GM18909 (cell line): ENCODE measurements around the gene COLQ.
"Not testable (repeated sequence)": the region's sequence is repeated elsewhere in the genome, so short reads cannot be mapped to it uniquely, and the experiment has no call there.

Source experiments
- ATAC-seq: cut with Tn5 transposase; IDR thresholded peaks from one replicate; pipeline ENCODE4 v1.9.1; 2021; ENCODE audit warnings: mild to moderate bottlenecking; ENCODE audit not compliant: unreplicated experiment, poor library complexity

The COLQ gene

DNA sequence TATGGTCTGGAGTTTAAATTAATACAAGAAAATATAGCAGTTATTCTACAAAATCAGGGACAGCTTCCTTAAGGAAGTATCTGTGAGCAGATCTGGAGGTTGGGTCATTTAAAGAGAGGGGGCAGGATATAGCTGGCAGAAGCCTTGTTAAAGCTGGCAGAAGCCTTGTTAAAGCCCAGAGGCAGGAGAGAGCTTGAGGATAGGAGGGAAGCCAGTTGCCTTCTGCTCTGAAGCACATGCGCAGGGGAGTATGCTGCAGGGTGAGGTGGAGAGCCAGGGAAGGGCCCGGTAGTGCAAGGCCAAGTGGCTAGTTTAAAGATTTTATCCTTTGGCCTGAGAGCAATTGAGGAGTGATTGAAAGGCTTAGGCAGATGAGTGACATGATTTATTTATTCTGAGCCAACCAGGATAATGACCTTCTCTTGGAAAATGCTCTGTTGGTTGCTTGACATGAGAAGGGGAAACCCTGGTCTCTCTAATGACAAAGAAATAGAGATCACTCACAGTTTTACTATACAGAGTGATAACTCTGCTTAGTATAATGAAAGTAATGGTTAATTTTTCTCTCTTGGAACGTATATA lies 90.2 kb downstream of the COLQ start:
- ATAC-seq = no peak

GRCh38 chr3:15430624-15431023 lies 90.9 kb downstream of the COLQ start:
- no peak for ATAC-seq

- ATAC-seq = no peak
Measured at GRCh38 chr3:15429080-15429479, 92.4 kb downstream of the COLQ start.

DNA sequence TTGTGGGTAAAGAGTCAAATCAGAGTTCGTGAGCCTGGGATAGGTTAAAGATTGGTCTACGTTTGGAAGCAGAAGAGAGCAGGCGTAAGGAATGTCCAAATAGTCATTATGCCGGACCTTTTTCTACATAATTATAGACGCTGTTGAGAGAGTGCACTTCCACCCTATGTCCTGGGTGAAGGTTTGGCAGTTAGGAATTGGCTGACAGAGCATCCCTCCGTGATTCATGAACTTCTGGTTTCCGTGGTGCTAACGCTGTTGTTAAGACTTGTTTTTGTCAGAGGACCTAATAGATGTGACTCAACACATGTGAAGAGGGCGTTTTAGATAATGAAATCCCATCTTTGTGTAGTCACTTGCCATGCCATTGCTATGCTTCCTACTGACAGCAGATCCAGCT lies 93.0 kb downstream of the COLQ start:
- ATAC-seq = no peak

GRCh38 chr3:15427981-15428380 lies 93.5 kb downstream of the COLQ start:
- ATAC-seq = no peak

DNA sequence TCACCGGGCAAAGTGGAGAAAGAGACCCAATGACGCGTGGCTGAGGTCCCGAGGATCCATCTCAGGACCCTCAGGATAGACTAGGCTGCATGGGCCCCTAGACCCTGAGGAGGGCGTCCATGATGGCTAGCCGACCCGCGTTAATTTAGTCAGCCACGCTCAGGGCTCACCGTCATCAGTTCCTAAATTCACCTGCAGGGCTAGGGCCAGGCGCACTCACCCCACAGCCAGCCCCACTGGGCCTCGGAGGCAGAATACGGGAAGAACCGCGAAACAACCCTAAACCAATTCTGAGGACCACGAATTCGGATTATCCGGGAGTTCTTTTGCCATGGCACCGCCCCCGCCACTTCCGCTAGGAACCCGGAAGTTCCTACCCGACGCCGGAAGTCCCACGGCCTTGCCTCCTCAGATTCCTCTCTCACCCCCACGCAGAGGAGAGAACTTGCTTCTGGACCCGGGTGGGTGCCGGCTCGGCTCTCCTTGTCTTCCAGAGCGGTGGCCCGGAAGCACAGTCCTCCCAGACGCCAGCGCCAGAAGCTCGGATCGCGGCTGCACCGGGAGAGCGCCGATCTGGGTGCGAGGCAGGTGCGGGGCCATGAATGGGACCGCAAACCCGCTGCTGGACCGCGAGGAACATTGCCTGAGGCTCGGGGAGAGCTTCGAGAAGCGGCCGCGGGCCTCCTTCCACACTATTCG lies 94.2 kb downstream of the COLQ start, which contains the start of the genes EAF1 and METTL6:
Gene EAF1 (plus strand): TSS at position 417 of the 699 bp plus-strand sequence. CDS start 182 bp downstream, at position 599.
Gene METTL6 (minus strand): TSS at position 363 of the 699 bp plus-strand sequence. CDS start 1,033 bp downstream, outside the sequence.
- ATAC-seq = peak; percentile 90

- ATAC-seq = no peak
Measured at GRCh38 chr3:15426579-15427118, 94.9 kb downstream of the COLQ start.

DNA sequence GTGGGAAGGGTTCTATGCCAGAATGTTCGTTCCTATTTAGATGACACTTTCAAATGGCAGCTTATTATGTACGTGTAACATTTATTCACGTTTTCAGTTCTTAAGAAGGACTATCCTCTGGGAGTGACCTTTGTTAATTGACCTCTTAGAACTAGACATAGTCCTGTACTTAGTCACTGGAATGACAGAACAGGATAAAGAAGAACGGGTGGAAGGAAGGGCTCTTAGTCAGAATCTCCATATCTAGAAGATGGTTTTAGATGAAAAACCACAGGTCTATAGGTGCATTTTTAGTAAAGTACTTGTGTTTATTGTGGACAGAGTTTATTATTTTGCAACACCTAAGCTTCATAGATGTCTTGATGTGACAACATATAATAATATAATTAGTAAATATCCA lies 100.6 kb downstream of the COLQ start:
- ATAC-seq = no peak

DNA sequence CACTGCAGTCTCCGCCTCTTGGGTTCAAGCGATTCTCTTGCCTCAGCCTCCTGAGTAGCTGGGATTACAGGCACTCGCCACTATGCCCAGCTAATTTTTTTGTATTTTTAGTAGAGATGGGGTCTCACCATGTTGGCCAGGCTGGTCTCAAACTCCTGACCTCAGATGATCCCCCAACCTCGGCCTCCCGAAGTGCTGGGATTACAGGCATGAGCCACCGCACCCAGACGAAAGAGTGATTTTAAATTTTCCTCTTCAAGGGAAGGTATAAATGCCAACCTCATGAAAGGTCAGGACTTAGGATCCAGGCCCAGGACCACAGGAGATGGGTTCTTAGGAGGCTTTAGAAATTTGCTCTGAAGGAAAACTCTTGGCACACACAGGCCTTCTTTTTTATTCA lies 110.5 kb downstream of the COLQ start:
- not testable (repeated sequence) for ATAC-seq

GRCh38 chr3:15409774-15410173 lies 111.7 kb downstream of the COLQ start:
- no peak for ATAC-seq

DNA sequence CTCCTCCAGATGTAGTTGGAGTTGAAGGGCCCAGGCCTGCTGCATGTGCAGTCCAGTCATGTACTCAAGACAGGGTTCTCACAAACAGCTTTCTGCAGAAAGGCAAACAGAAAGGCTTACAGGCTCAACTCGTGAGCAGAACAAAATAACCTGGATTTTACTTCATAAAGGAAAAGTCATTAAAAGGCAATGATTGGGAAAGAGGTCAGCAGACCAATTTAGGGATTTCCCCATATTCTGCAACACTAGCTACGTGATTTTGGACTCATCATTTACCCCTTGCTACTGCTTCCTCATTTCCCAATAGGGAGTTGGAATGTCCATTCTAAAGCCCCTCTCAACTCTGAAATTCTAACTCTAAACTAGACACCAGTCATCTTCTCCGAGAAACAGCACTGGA lies 112.3 kb downstream of the COLQ start:
- no peak for ATAC-seq

DNA sequence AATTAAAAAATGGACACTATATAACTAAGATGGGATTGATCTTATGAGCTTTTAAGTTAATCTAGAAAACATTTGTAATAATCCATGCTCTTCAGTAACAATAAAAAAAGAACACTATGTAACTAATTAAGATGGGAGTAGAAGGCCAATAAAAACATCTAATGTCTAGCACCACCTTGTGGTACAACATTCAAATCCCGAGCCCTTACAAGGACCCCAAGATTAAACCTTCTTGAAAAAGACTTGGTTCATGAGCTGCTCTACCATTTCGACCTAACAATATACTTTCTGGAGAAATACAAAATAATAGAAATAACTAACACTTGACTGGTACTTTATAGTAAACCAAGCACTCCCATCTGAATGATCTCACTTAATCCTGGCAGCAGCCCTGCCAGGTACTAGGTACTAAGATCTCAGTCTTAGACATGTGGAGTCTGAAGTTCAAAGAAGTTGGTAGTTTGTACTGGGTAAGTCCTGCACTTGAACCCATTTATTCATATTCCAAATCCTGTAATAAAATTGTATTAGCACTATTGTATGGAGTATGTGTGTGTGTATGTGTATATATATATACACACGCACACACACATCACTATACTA lies 116.0 kb downstream of the COLQ start:
- ATAC-seq = peak; percentile 59

DNA sequence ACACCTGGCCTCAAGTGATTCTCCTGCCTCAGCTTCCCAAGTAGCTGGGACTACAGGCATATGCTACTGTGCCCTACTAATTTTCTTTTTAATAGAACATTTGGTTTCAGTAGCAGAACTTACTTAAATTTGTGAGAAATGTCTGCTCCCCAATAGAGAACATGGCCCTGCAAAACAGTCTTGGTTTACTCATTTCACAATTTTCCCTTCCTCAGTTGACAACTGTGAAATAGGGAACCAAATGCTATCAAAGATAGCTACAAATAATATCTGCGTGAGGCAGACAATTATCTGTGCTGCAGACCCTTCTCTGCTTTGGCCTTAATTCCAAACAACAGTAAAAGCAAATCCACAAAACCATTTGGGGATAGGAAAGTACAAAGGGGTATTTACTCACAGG lies 116.7 kb downstream of the COLQ start:
- no peak for ATAC-seq

DNA sequence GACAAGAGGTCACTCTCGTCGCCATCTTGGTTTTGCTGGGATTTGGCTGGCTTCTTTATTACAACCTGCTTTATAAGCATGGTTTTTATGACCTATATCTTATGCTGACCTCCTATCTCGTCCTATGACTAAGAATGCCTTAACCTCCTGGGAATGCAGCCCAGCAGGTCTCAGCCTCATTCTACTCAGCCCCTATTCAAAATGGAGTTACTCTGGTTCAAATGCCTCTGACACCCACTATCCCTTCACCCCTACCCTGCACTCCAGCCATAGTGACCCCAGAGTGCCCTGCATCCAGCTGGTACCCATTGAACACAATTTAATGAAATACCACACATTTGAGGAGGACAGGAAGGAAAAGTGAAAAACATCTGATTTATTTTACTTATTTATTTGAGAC lies 117.5 kb downstream of the COLQ start:
- no peak for ATAC-seq

- ATAC-seq = no peak
Measured at GRCh38 chr3:15403495-15403894, 118.0 kb downstream of the COLQ start.

DNA sequence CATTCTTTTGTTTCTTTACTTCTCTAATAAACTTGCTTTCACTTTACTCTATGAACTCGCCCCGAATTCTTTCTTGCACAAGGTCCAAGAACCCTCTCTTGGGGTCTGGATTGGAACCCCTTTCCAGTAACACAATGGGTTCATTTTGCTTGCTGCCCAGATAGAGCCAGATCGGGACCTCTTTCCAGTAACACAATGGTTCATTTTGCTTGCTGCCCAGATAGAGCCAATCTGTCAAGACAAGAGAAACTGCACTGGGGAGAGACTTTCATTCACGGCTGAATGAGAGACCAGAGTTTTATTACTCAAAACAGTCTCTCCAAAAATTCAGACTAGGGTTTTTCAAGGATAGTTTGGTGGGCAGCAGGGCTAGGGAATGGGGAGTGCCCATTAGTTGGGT lies 119.6 kb downstream of the COLQ start:
- no peak for ATAC-seq
